Mucosa of descending colon (tissue), 3 donors: ENCODE data around the gene SH3RF3. TPM values are rescaled to one million over a fixed set of nuclear protein-coding genes. Genes with fewer than 3 reads are reported as not detected.

Experiments used
- ATAC-seq: fragments of 200-7000 bp; cut with Tn5 transposase; one replicate; pipeline ENCODE4 v1.9.1; 2020; ENCODE audit warnings: mild to moderate bottlenecking, moderate library complexity
- DNase-seq, 3 donors: peaks; one replicate each; pipeline ENCODE4 v3.0.0-alpha.2; 2020
- H3K36me3 ChIP-seq: fragments of 200-600 bp; one replicate; pipeline ENCODE4 v1.8.0; 2021; ENCODE audit warnings: low read depth, mild to moderate bottlenecking
- H3K4me1 ChIP-seq: fragments of 200-600 bp; one replicate; pipeline ENCODE4 v1.8.0; 2021; ENCODE audit warnings: low read depth, mild to moderate bottlenecking
- H3K4me3 ChIP-seq: fragments of 200-600 bp; one replicate; pipeline ENCODE4 v1.8.0; 2021; ENCODE audit warnings: mild to moderate bottlenecking
- H3K9me3 ChIP-seq: fragments of 200-600 bp; one replicate; pipeline ENCODE4 v1.8.0; 2021; ENCODE audit warnings: mild to moderate bottlenecking
- intact Hi-C, 2 donors: fragments of 100-400 bp; cut with DNase I in 1 of 2; cut with micrococcal nuclease in 1 of 2; formaldehyde crosslinking; loops; one replicate each; pipeline versions ENCODE4 v1.11.0 to v1.11.1; 2022; cut with DNase I, micrococcal nuclease
- microRNA-seq: library from miRNA; unstranded; fragments of <30 nt; microRNA quantifications from one replicate; pipeline ENCODE4, GENCODE V29; 2019
- total RNA-seq, 3 donors: library from RNA; stranded (reverse); fragmentation: NEBNext Ultra II Directional in 2 of 3; extraction: Animal tissue kit (Norgen Biotek cat#: 25700) in 2 of 3; gene quantifications; one replicate each; pipeline versions ENCODE4 v1.2.1 to v1.2.4, GENCODE V29; 2021 to 2023
- TF ChIP-seq, protein P1 (sequence below): fragments of 200-600 bp; IDR thresholded peaks from one replicate; pipeline ENCODE4 v1.8.0; 2022; ENCODE audit warnings: antibody characterized with exemption, mild to moderate bottlenecking
- donor health status: DM: no; HTN: no; CAD: no; lungs with moderate emphysema.
- donor health status: DM: no; HTN: no; CAD: no.
- donor health status: DM: no; HTN: yes; CAD: no.

Gene SH3RF3
- total RNA-seq, 3 donors from 2014 or later: 1.9 to 3.7 (median 3.0) TPM

DNA sequence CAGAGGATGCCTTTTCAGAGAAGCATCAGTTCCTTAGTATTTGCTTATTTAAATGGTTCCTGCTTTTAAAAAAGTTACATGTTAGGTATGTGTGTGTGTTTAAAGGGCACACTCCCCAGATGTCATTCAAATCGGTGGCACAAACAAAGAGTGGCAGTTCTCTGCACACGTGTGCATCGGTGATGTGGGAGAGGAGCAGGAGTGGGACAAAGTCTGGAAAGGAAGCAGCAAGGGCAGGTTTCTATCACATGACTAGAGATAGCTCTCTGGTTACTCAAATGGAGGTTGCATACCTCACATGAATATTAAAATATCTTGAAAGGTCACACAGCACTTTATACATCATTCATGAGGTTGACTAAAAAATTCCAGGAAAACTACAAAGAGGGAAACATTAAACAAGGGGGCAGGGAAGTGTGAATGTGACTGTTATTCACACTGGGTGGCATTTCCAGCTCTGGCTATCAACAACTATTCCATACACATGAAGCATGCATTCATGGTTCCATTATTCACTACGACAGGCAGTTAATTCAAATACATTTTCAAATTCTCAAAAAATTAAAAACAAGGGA, 420.1 kb downstream of the SH3RF3 start:
- ATAC-seq: no peak
- Histone ChIP-seq H3K4me1 (no peaks in the 10 kb centered on the region), H3K36me3 (no peaks in the 10 kb centered on the region), H3K4me3 (no peak overlapping the region), H3K9me3 (no peaks in the 10 kb centered on the region)
- intact Hi-C loops: loop anchor here in 1 of 2 donors (5.0 kb wide), 1 partner anchor 168 kb away; no protein-coding TSS in a partner anchor
- TF ChIP-seq, protein P1, sequence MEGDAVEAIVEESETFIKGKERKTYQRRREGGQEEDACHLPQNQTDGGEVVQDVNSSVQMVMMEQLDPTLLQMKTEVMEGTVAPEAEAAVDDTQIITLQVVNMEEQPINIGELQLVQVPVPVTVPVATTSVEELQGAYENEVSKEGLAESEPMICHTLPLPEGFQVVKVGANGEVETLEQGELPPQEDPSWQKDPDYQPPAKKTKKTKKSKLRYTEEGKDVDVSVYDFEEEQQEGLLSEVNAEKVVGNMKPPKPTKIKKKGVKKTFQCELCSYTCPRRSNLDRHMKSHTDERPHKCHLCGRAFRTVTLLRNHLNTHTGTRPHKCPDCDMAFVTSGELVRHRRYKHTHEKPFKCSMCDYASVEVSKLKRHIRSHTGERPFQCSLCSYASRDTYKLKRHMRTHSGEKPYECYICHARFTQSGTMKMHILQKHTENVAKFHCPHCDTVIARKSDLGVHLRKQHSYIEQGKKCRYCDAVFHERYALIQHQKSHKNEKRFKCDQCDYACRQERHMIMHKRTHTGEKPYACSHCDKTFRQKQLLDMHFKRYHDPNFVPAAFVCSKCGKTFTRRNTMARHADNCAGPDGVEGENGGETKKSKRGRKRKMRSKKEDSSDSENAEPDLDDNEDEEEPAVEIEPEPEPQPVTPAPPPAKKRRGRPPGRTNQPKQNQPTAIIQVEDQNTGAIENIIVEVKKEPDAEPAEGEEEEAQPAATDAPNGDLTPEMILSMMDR: no peak
- DNase-seq: no peak

Small RNA genes lying within 50 kb of the gene (microRNA-seq; reads per million reads assigned to microRNA genes)
- gene MIR4265 (not detected), gene MIR4266 (not detected)

Other genes with a start within 250 kb of the SH3RF3 start
- under 1 TPM; 0.25 to 0.81 (median 0.60) TPM for gene EDAR, start 140.0 kb upstream of the SH3RF3 start, total RNA-seq